Spleen (tissue), 11 donors: ENCODE measurements around the gene PRDM5. TPM values are rescaled to one million over a fixed set of nuclear protein-coding genes. Genes with fewer than 3 reads are reported as not detected.

Source experiments
- DNase-seq: peaks from one replicate; pipeline ENCODE4 v3.0.0-alpha.2; 2020
- H3K27ac ChIP-seq, 8 donors: fragments of 200-600 bp; sonication (generic) in 7 of 8; 1 replicate in 4 of 8; 2 replicates in 4 of 8; pipeline versions ENCODE4 v1.5.0 to v1.8.0; 2016 to 2021; ENCODE audit warnings: inconsistent platforms in 4 of 8, mild to moderate bottlenecking in 4 of 8, moderate library complexity in 1 of 8
- H3K27me3 ChIP-seq, 7 donors: fragments of 200-600 bp; sonication (generic) in 6 of 7; replicated peaks in 1 of 7; 1 replicate in 4 of 7; 2 replicates in 3 of 7; pipeline versions ENCODE4 v1.5.0 to v1.8.0; 2016 to 2021; ENCODE audit warnings: inconsistent platforms in 3 of 7, mild to moderate bottlenecking in 1 of 7
- H3K36me3 ChIP-seq, 6 donors: fragments of 200-600 bp; sonication (generic) in 5 of 6; 1 replicate in 4 of 6; 2 replicates in 2 of 6; pipeline versions ENCODE4 v1.5.0 to v1.8.0; 2016 to 2021; ENCODE audit warnings: inconsistent platforms in 2 of 6
- H3K4me1 ChIP-seq, 6 donors: fragments of 200-600 bp; sonication (generic) in 5 of 6; 1 replicate in 3 of 6; 2 replicates in 3 of 6; pipeline versions ENCODE4 v1.5.0 to v1.8.0; 2016 to 2021; ENCODE audit warnings: inconsistent platforms in 3 of 6
- H3K4me3 ChIP-seq, 8 donors: fragments of 200-600 bp; sonication (generic) in 7 of 8; 1 replicate in 4 of 8; 2 replicates in 4 of 8; pipeline versions ENCODE4 v1.5.0 to v1.8.0; 2016 to 2021; ENCODE audit warnings: inconsistent platforms in 4 of 8, mild to moderate bottlenecking in 4 of 8, moderate library complexity in 2 of 8
- H3K9me3 ChIP-seq, 8 donors: fragments of 200-600 bp; sonication (generic) in 7 of 8; 1 replicate in 4 of 8; 2 replicates in 4 of 8; pipeline versions ENCODE4 v1.5.0 to v1.8.0; 2016 to 2021; ENCODE audit warnings: inconsistent platforms in 4 of 8
- POLR2A ChIP-seq, 3 donors: fragments of 450-650 bp; IDR thresholded peaks; one replicate each; pipeline ENCODE4 v1.5.1; 2017; ENCODE audit warnings: antibody characterized with exemption in 3 of 3, mild to moderate bottlenecking in 1 of 3
- POLR2AphosphoS5 ChIP-seq, 3 donors: sonication (generic); formaldehyde crosslinking; IDR thresholded peaks; one replicate each; pipeline ENCODE4 v1.5.1; 2017; ENCODE audit warnings: antibody characterized with exemption in 3 of 3
- WGBS, 5 donors: extraction: QIAGEN DNeasy Blood & Tissue Kit in 3 of 5; methylation state at CpG; one replicate each; pipeline versions ENCODE4 v1.1.5 to v1.1.7; 2013 to 2018; 5-methylcytosine and 5-hydroxymethylcytosine counted together
- intact Hi-C: fragments of 100-400 bp; cut with DNase I; formaldehyde crosslinking; loops from one replicate; pipeline ENCODE4 v1.15.0; 2023; ENCODE audit warnings: low total_unique reads
- polyA plus RNA-seq, 3 donors: library from polyadenylated mRNA; stranded (reverse); fragments of 200-250 nt; gene quantifications; one replicate each; pipeline ENCODE4 v1.2.1, GENCODE V29; 2013
- total RNA-seq, 7 donors: library from RNA; depleted of rRNA in 3 of 7; stranded (reverse); fragments of >200 nt in 3 of 7; fragmentation: NEBNext Ultra II Directional in 4 of 7; extraction: Animal tissue kit (Norgen Biotek cat#: 25700) in 4 of 7; gene quantifications; one replicate each; pipeline versions ENCODE4 v1.1.0 to v1.2.1, GENCODE V29; 2016 to 2021
- TF ChIP-seq, protein P1 (sequence below), 11 experiments: fragments of 200-600 bp in 7 of 11; fragments of 450-650 bp in 4 of 11; sonication (generic) in 4 of 11; IDR thresholded peaks in 8 of 11; conservative IDR thresholded peaks in 3 of 11; 1 replicate in 7 of 11; 2 replicates in 4 of 11; pipeline versions ENCODE4 v1.4.0 to v1.8.0; 2016 to 2021; ENCODE audit warnings: antibody characterized with exemption in 11 of 11, inconsistent platforms in 4 of 11, mild to moderate bottlenecking in 1 of 11
- donor health status: healthy with polysubstance abuse.
- donor health status: DM: no; HTN: no; CAD: no; lungs with moderate emphysema.
- donor health status: DM: no; HTN: no; CAD: no.
- donor health status: Bipolar disorder and iron deficiency.
- donor health status: healthy.
- donor health status: DM: no; HTN: no; CAD: no.
- donor health status: DM: yes; HTN: yes; CAD: no.

Gene PRDM5
- total and polyA plus RNA-seq, 10 donors: 0.50 to 14.5 (median 7.6) TPM

DNA sequence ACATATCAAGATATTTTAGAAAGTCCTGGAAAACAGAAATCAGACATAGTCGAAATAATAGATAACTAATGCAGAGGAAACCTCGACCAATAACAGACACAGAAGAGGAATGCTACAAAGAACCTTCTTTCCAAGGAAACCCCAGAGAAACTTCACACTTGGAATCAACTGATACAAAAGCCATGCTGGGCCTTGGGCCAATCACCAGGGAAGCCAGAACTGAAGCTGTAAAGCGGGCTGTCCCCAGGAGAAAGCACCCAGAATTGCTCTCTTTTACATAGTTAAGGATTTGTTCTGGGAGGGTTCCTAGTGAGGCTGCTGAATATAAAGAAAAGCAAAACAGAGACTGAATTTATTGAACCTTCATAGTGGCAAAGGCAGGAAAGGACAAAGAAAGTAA lies 100.5 kb downstream of the PRDM5 start:
- DNase-seq: no peak
- Histone ChIP-seq H3K4me1 (no peaks in the 10 kb centered on the region), H3K4me3 (no peak overlapping the region), H3K27me3 (no peaks in the 10 kb centered on the region), H3K36me3 (no peaks in the 10 kb centered on the region), H3K27ac (no peak overlapping the region), H3K9me3 (no peaks in the 10 kb centered on the region)
- intact Hi-C loops: no loop called here
- TF ChIP-seq POLR2AphosphoS5 (IDR thresholded peaks at IDR 0.05) (no peak), POLR2A (IDR thresholded peaks at IDR 0.05) (no peak)
- TF ChIP-seq, protein P1, sequence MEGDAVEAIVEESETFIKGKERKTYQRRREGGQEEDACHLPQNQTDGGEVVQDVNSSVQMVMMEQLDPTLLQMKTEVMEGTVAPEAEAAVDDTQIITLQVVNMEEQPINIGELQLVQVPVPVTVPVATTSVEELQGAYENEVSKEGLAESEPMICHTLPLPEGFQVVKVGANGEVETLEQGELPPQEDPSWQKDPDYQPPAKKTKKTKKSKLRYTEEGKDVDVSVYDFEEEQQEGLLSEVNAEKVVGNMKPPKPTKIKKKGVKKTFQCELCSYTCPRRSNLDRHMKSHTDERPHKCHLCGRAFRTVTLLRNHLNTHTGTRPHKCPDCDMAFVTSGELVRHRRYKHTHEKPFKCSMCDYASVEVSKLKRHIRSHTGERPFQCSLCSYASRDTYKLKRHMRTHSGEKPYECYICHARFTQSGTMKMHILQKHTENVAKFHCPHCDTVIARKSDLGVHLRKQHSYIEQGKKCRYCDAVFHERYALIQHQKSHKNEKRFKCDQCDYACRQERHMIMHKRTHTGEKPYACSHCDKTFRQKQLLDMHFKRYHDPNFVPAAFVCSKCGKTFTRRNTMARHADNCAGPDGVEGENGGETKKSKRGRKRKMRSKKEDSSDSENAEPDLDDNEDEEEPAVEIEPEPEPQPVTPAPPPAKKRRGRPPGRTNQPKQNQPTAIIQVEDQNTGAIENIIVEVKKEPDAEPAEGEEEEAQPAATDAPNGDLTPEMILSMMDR (IDR thresholded peaks at IDR 0.05 in 8 of 11, conservative IDR thresholded peaks at IDR 0.05 in 3 of 11): no peak
- WGBS, 5 donors: 86 to 97% (median 92%) methylated on average over 3 of the region's 3 CpGs

- Histone ChIP-seq H3K4me1 (no peaks in the 10 kb centered on the region), H3K27ac (peak overlapping the region in 1 of 8 donors; percentile 41), H3K4me3 (no peak overlapping the region), H3K9me3 (no peaks in the 10 kb centered on the region), H3K27me3 (no peaks in the 10 kb centered on the region), H3K36me3 (no peaks in the 10 kb centered on the region)
- no peak for DNase-seq
- intact Hi-C loops: no loop called here
- TF ChIP-seq POLR2A (IDR thresholded peaks at IDR 0.05): no peak
- TF ChIP-seq, protein P1 (IDR thresholded peaks at IDR 0.05 in 8 of 11, conservative IDR thresholded peaks at IDR 0.05 in 3 of 11): peak in 1 of 11 experiments; percentile 10
- 84 to 87% (median 85%) methylated on average over 3 of the region's 3 CpGs for WGBS, 5 donors
These were observed 101.5 kb downstream of the PRDM5 start for GRCh38 chr4:120821029-120821428.

DNA sequence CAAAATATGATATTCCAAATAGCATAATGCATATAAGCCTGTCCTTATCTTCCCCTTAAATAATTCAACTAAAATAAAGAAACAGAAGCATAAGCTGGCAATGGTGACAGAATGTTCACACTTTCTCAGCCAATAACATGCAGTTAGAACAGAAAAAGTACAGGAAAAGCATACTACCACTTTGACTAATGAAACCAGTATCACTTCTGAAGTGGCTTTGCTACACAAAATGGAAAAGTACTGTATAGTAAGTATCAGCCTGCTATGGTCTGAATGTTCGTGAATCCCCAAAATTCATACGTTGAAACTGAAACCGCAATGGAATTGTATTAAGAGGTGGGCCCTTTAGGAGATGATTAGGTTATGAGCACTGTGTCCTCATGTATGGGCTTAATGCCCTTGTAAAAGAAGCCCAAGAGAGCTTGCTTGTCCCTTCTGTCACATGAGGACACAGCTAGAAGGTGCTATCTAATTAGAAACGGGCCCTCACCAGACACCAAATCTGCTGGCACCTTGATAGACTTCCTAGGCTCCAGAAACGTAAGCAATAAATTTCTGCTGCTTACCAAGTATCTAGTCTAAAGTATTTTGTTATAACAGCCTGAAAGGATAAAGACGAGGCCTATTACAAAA lies 102.6 kb downstream of the PRDM5 start:
- 75 to 90% (median 82%) methylated on average over 6 of the region's 6 CpGs for WGBS, 5 donors
- Histone ChIP-seq H3K27ac (no peak overlapping the region), H3K4me1 (no peaks in the 10 kb centered on the region), H3K9me3 (no peaks in the 10 kb centered on the region), H3K4me3 (no peak overlapping the region), H3K36me3 (no peaks in the 10 kb centered on the region), H3K27me3 (no peaks in the 10 kb centered on the region)
- intact Hi-C loops: no loop called here
- no peak for DNase-seq
- no peak for TF ChIP-seq POLR2AphosphoS5 (IDR thresholded peaks at IDR 0.05)
- TF ChIP-seq, protein P1 (IDR thresholded peaks at IDR 0.05 in 8 of 11, conservative IDR thresholded peaks at IDR 0.05 in 3 of 11): no peak
- no peak for TF ChIP-seq POLR2A (IDR thresholded peaks at IDR 0.05)

- Histone ChIP-seq H3K27ac (peak overlapping the region in 5 of 8 donors; percentile 22 to 66 (median 53)), H3K4me3 (peak overlapping the region in 1 of 8 donors; percentile 31), H3K27me3 (no peaks in the 10 kb centered on the region), H3K9me3 (no peaks in the 10 kb centered on the region), H3K4me1 (no peaks in the 10 kb centered on the region), H3K36me3 (no peaks in the 10 kb centered on the region)
- intact Hi-C loops: no loop called here
- no peak for TF ChIP-seq POLR2A (IDR thresholded peaks at IDR 0.05)
- TF ChIP-seq, protein P1 (IDR thresholded peaks at IDR 0.05 in 8 of 11, conservative IDR thresholded peaks at IDR 0.05 in 3 of 11): no peak
- no peak for TF ChIP-seq POLR2AphosphoS5 (IDR thresholded peaks at IDR 0.05)
- 75 to 84% (median 79%) methylated on average over 13 of the region's 13 CpGs for WGBS, 5 donors
- DNase-seq: no peak
These were observed 106.1 kb downstream of the PRDM5 start for GRCh38 chr4:120816296-120816965.
